Measurements from ENCODE around the gene CFAP91. TPM values are rescaled to one million over a fixed set of nuclear protein-coding genes. Genes with fewer than 3 reads are reported as not detected.

CFAP91 gene
- total and polyA plus RNA-seq, 2 donors (not counting 1 experiment from before 2014, with no cell fraction given) = 0.48 to 6.4 TPM

DNA sequence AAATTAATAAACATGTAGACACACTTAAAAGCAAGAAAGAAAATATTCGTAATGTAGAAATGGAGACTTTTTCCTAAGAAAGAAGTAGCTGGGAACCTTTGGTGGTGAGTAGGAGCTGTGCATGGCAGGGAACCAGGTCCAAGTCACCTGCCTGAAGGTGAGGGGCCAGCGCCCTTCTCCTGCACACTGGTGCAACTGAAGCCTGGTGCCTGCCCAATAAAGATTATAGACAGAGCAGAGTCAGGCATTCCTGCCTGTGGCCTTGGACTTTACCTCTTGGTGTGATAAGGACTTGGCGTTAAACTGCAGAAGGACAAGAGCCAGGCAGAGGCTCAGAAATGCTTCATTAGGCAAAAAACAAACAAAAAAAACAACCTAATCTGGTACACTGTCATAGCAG lies 14.2 kb downstream of the CFAP91 start:
- H3K4me1 Mint-ChIP-seq = no peaks in the 10 kb centered on the region
- 88% methylated on average over 2 of the region's 3 CpGs for WGBS (ENCODE audit: insufficient coverage)
- H3K9ac ChIP-seq (ENCODE audit: low read length) = no peak overlapping the region

GRCh38 chr3:119717520-119717919 lies 14.7 kb downstream of the CFAP91 start:
- TF ChIP-seq, protein P1, sequence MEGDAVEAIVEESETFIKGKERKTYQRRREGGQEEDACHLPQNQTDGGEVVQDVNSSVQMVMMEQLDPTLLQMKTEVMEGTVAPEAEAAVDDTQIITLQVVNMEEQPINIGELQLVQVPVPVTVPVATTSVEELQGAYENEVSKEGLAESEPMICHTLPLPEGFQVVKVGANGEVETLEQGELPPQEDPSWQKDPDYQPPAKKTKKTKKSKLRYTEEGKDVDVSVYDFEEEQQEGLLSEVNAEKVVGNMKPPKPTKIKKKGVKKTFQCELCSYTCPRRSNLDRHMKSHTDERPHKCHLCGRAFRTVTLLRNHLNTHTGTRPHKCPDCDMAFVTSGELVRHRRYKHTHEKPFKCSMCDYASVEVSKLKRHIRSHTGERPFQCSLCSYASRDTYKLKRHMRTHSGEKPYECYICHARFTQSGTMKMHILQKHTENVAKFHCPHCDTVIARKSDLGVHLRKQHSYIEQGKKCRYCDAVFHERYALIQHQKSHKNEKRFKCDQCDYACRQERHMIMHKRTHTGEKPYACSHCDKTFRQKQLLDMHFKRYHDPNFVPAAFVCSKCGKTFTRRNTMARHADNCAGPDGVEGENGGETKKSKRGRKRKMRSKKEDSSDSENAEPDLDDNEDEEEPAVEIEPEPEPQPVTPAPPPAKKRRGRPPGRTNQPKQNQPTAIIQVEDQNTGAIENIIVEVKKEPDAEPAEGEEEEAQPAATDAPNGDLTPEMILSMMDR (IDR thresholded peaks at IDR 0.05) = no peak
- TF ChIP-seq EZH2 (IDR thresholded peaks at IDR 0.05; ENCODE audit: borderline replicate concordance, insufficient read depth, low read depth, low read length, poor library complexity, severe bottlenecking) = no peak
- no peak overlapping the region for H3K27ac ChIP-seq (ENCODE audit: low read length in 2 of 2)
- DNase-seq (no peak), ATAC-seq (ENCODE audit: low read depth) (no peak)
- no peak overlapping the region for H3K4me3 ChIP-seq (ENCODE audit: control extremely low read depth in 1 of 5, extremely low read depth in 1 of 5, insufficient read depth in 1 of 5, low read depth in 2 of 5, low read length in 4 of 5)
- no peak overlapping the region for H2AFZ ChIP-seq (ENCODE audit: insufficient read depth, low read depth, low read length, poor library complexity, severe bottlenecking)
- H3K79me2 ChIP-seq (ENCODE audit: control insufficient read depth, insufficient read depth, low read length) = no peaks in the 10 kb centered on the region
- 100% methylated on average over 3 of the region's 5 CpGs for WGBS (ENCODE audit: insufficient coverage)
- H3K9me3 ChIP-seq (ENCODE audit: control extremely low read depth in 1 of 3, control insufficient read depth in 2 of 3, insufficient read depth in 1 of 3, low read length in 2 of 3) = no peaks in the 10 kb centered on the region
- no peaks in the 10 kb centered on the region for H3K4me1 Mint-ChIP-seq
- H3K4me1 ChIP-seq (ENCODE audit: control insufficient read depth in 2 of 2, insufficient read depth in 2 of 2, low read length in 2 of 2) = no peaks in the 10 kb centered on the region
- H3K36me3 ChIP-seq (replicated peaks in 1 of 2; ENCODE audit: control extremely low read depth in 1 of 2, control insufficient read depth in 1 of 2, extremely low read depth in 1 of 2, insufficient read depth in 2 of 2, low read length in 1 of 2) = no peaks in the 10 kb centered on the region
- ChIA-PET POLR2A (no interaction called here), CTCF (interaction anchor here (0.6 kb wide), 1 partner anchor 43 kb away, joined by 4 read pairs; no protein-coding TSS in a partner anchor)
- H3K9me3 Mint-ChIP-seq (ENCODE audit: insufficient read depth) = no peaks in the 10 kb centered on the region
- H3K4me3 Mint-ChIP-seq = no peak overlapping the region
- intact Hi-C loops (cut with micrococcal nuclease) = no loop called here
- no peak overlapping the region for H3K27ac Mint-ChIP-seq
- no peak overlapping the region for H3K4me2 ChIP-seq (replicated peaks; ENCODE audit: low read depth, low read length, poor library complexity, severe bottlenecking)
- no peaks in the 10 kb centered on the region for H3K27me3 Mint-ChIP-seq
- H3K27me3 ChIP-seq (replicated peaks in 1 of 4; ENCODE audit: control extremely low read depth in 1 of 4, control insufficient read depth in 3 of 4, insufficient read depth in 4 of 4, low read length in 3 of 4) = peaks cover 0 to 2% (median 0%) of the 10 kb centered on the region in 4 experiments
- H3K9ac ChIP-seq (ENCODE audit: low read length) = no peak overlapping the region
- no peaks in the 10 kb centered on the region for H4K20me1 ChIP-seq (ENCODE audit: control insufficient read depth, insufficient read depth, low read length, poor library complexity, severe bottlenecking)

More for the DNA sequence above, 14.2 kb downstream of the CFAP91 start:
- H3K4me1 ChIP-seq (ENCODE audit: control insufficient read depth in 2 of 2, insufficient read depth in 2 of 2, low read length in 2 of 2) = no peaks in the 10 kb centered on the region
- ChIA-PET POLR2A (no interaction called here), CTCF (interaction anchor here (0.6 kb wide), 1 partner anchor 43 kb away, joined by 4 read pairs; no protein-coding TSS in a partner anchor)
- peaks cover 0 to 2% (median 0%) of the 10 kb centered on the region in 4 experiments for H3K27me3 ChIP-seq (replicated peaks in 1 of 4; ENCODE audit: control extremely low read depth in 1 of 4, control insufficient read depth in 3 of 4, insufficient read depth in 4 of 4, low read length in 3 of 4)
- no peaks in the 10 kb centered on the region for H4K20me1 ChIP-seq (ENCODE audit: control insufficient read depth, insufficient read depth, low read length, poor library complexity, severe bottlenecking)
- ATAC-seq (ENCODE audit: low read depth) (no peak), DNase-seq (no peak)
- intact Hi-C loops (cut with micrococcal nuclease) = no loop called here
- H3K4me3 ChIP-seq (ENCODE audit: control extremely low read depth in 1 of 5, extremely low read depth in 1 of 5, insufficient read depth in 1 of 5, low read depth in 2 of 5, low read length in 4 of 5) = no peak overlapping the region
- H3K4me2 ChIP-seq (replicated peaks; ENCODE audit: low read depth, low read length, poor library complexity, severe bottlenecking) = no peak overlapping the region
- no peaks in the 10 kb centered on the region for H3K27me3 Mint-ChIP-seq
- no peak for TF ChIP-seq EZH2 (IDR thresholded peaks at IDR 0.05; ENCODE audit: borderline replicate concordance, insufficient read depth, low read depth, low read length, poor library complexity, severe bottlenecking)
- TF ChIP-seq, protein P1 (IDR thresholded peaks at IDR 0.05) = no peak
- H3K4me3 Mint-ChIP-seq = no peak overlapping the region
- H3K36me3 ChIP-seq (replicated peaks in 1 of 2; ENCODE audit: control extremely low read depth in 1 of 2, control insufficient read depth in 1 of 2, extremely low read depth in 1 of 2, insufficient read depth in 2 of 2, low read length in 1 of 2) = no peaks in the 10 kb centered on the region
- H3K9me3 ChIP-seq (ENCODE audit: control extremely low read depth in 1 of 3, control insufficient read depth in 2 of 3, insufficient read depth in 1 of 3, low read length in 2 of 3) = no peaks in the 10 kb centered on the region
- no peak overlapping the region for H3K27ac Mint-ChIP-seq
- no peaks in the 10 kb centered on the region for H3K79me2 ChIP-seq (ENCODE audit: control insufficient read depth, insufficient read depth, low read length)
- H3K9me3 Mint-ChIP-seq (ENCODE audit: insufficient read depth) = no peaks in the 10 kb centered on the region
- no peak overlapping the region for H2AFZ ChIP-seq (ENCODE audit: insufficient read depth, low read depth, low read length, poor library complexity, severe bottlenecking)
- H3K27ac ChIP-seq (ENCODE audit: low read length in 2 of 2) = no peak overlapping the region
